Panc1 (cell line): ENCODE results near the gene EXOC3L1.

ENCODE experiments used
- POLR2AphosphoS5 ChIP-seq: IDR thresholded peaks from 2 replicates; pipeline ENCODE4 v1.6.1; 2012; ENCODE audit warnings: mild to moderate bottlenecking, low read depth, low read length, moderate library complexity
- SIN3A ChIP-seq: IDR thresholded peaks from 2 replicates; pipeline ENCODE4 v1.6.1; 2012; ENCODE audit warnings: low read depth, mild to moderate bottlenecking, low read length, moderate library complexity, borderline replicate concordance; ENCODE audit not compliant: insufficient read depth
- TF ChIP-seq, protein P1 (sequence below): fragments of 450-650 bp; IDR thresholded peaks from 2 replicates; pipeline ENCODE4 v1.5.1; 2017; ENCODE audit warnings: mild to moderate bottlenecking

DNA sequence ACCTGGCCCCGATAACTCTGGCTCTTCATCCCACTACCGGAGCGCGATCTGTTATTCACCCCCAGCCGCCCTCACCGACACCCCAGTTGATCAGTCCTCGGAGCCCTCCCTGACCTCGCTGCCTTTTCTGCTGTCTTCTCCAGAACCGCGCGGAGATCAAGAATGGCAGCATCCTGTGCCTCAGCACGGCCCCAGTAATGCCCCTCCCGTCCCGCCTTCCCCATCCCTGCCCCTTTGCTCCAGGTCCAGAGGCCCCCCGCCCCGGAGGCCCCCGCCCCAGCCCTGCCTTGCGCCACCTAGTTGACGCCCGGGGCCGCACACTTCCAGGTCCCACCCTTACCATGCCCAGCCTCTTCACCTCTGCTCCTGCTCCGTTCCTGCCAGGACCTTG, 9.9 kb upstream of the EXOC3L1 start:
- TF ChIP-seq, protein P1, sequence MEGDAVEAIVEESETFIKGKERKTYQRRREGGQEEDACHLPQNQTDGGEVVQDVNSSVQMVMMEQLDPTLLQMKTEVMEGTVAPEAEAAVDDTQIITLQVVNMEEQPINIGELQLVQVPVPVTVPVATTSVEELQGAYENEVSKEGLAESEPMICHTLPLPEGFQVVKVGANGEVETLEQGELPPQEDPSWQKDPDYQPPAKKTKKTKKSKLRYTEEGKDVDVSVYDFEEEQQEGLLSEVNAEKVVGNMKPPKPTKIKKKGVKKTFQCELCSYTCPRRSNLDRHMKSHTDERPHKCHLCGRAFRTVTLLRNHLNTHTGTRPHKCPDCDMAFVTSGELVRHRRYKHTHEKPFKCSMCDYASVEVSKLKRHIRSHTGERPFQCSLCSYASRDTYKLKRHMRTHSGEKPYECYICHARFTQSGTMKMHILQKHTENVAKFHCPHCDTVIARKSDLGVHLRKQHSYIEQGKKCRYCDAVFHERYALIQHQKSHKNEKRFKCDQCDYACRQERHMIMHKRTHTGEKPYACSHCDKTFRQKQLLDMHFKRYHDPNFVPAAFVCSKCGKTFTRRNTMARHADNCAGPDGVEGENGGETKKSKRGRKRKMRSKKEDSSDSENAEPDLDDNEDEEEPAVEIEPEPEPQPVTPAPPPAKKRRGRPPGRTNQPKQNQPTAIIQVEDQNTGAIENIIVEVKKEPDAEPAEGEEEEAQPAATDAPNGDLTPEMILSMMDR = no peak; the same call in 1 of the 2 replicates
- no peak for TF ChIP-seq SIN3A
- TF ChIP-seq POLR2AphosphoS5 = no peak
